HL-60 (cell line): Measurements from ENCODE around the gene MRTFA.

ENCODE experiments used
- GABPA ChIP-seq: IDR thresholded peaks from 2 replicates; pipeline ENCODE4 v1.6.1; 2012; ENCODE audit warnings: low read depth
- POLR2AphosphoS5 ChIP-seq: IDR thresholded peaks from 2 replicates; pipeline ENCODE4 v1.6.1; 2012; ENCODE audit warnings: low read depth
- SPI1 ChIP-seq: IDR thresholded peaks from 2 replicates; pipeline ENCODE4 v1.6.1; 2012; ENCODE audit warnings: low read depth, mild to moderate bottlenecking, borderline replicate concordance
- TF ChIP-seq, protein P1 (sequence below): IDR thresholded peaks from one replicate; pipeline ENCODE4 v1.5.1; 2011; ENCODE audit warnings: low read length, control low read depth, inconsistent platforms; ENCODE audit not compliant: insufficient read depth
- TF ChIP-seq, protein P2 (sequence below): IDR thresholded peaks from 2 replicates; pipeline ENCODE4 v1.6.1; 2012; ENCODE audit warnings: low read depth; ENCODE audit not compliant: insufficient replicate concordance

DNA sequence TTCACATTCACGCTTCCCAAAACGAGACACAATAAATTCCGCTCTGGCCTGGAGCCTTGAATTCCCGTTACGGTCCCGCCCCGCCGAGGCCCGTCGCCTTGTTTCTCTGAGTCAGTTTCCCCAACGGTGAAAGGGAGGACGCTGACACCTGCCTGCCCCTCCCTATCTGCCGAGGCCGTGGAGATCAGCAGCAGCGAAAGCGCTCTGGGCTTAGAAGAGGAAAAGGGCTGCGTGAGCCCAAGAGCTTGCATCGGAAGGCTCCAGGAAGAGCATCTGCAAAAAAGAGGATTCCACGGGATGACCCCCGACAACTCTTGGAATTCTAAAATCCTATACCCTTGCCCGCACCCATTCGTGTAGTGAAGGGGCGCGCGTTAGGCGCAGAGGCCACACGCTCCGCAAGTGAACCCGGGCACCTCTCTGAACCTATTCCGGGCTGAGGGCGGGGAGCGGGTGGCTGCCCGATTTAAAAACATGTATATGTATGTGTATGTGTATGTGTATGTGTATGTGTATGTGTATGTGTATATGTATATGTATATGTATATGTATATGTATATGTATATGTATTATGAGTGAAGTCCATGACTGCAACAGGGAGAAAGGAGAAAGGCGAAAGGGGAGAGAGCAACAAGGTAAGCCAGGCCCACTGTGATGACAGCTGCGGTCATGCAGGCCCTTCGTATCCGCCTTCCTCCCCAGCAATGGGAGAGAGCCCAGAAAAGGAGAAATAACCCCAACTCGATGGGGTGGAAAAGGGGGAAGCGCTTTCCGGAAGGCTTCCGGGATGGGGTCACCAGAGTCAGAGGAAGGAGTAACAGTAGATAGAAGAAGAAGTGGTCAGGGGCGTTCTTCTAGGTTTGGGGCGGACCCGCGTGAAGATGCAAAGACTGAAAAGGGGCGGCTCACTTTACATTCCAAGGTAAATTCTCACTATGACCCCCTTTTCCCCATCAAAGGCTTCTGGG lies 948 bp upstream of the MRTFA start:
- TF ChIP-seq, protein P1, sequence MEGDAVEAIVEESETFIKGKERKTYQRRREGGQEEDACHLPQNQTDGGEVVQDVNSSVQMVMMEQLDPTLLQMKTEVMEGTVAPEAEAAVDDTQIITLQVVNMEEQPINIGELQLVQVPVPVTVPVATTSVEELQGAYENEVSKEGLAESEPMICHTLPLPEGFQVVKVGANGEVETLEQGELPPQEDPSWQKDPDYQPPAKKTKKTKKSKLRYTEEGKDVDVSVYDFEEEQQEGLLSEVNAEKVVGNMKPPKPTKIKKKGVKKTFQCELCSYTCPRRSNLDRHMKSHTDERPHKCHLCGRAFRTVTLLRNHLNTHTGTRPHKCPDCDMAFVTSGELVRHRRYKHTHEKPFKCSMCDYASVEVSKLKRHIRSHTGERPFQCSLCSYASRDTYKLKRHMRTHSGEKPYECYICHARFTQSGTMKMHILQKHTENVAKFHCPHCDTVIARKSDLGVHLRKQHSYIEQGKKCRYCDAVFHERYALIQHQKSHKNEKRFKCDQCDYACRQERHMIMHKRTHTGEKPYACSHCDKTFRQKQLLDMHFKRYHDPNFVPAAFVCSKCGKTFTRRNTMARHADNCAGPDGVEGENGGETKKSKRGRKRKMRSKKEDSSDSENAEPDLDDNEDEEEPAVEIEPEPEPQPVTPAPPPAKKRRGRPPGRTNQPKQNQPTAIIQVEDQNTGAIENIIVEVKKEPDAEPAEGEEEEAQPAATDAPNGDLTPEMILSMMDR, result no peak
- TF ChIP-seq GABPA (peak; percentile 81), POLR2AphosphoS5 (peak; percentile 60), SPI1 (peak; percentile 91)
- TF ChIP-seq, protein P2, sequence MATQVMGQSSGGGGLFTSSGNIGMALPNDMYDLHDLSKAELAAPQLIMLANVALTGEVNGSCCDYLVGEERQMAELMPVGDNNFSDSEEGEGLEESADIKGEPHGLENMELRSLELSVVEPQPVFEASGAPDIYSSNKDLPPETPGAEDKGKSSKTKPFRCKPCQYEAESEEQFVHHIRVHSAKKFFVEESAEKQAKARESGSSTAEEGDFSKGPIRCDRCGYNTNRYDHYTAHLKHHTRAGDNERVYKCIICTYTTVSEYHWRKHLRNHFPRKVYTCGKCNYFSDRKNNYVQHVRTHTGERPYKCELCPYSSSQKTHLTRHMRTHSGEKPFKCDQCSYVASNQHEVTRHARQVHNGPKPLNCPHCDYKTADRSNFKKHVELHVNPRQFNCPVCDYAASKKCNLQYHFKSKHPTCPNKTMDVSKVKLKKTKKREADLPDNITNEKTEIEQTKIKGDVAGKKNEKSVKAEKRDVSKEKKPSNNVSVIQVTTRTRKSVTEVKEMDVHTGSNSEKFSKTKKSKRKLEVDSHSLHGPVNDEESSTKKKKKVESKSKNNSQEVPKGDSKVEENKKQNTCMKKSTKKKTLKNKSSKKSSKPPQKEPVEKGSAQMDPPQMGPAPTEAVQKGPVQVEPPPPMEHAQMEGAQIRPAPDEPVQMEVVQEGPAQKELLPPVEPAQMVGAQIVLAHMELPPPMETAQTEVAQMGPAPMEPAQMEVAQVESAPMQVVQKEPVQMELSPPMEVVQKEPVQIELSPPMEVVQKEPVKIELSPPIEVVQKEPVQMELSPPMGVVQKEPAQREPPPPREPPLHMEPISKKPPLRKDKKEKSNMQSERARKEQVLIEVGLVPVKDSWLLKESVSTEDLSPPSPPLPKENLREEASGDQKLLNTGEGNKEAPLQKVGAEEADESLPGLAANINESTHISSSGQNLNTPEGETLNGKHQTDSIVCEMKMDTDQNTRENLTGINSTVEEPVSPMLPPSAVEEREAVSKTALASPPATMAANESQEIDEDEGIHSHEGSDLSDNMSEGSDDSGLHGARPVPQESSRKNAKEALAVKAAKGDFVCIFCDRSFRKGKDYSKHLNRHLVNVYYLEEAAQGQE, result no peak
